Stimulated activated CD4-positive, alpha-beta T cell treated with anti-CD3 and anti-CD28 coated beads, Interleukin-12 subunit alpha, Interleukin-12 subunit beta, amount 100 ng/mL, for 4 hours (primary cell): Measurements from ENCODE around the gene TDRD3.
"Not testable (repeated sequence)": the region's sequence is repeated elsewhere in the genome, so short reads cannot be mapped to it uniquely, and the experiment has no call there.

Source experiments
- DNase-seq: peaks from one replicate; pipeline ENCODE4 v3.0.0-alpha.2; 2020

Gene TDRD3

DNA sequence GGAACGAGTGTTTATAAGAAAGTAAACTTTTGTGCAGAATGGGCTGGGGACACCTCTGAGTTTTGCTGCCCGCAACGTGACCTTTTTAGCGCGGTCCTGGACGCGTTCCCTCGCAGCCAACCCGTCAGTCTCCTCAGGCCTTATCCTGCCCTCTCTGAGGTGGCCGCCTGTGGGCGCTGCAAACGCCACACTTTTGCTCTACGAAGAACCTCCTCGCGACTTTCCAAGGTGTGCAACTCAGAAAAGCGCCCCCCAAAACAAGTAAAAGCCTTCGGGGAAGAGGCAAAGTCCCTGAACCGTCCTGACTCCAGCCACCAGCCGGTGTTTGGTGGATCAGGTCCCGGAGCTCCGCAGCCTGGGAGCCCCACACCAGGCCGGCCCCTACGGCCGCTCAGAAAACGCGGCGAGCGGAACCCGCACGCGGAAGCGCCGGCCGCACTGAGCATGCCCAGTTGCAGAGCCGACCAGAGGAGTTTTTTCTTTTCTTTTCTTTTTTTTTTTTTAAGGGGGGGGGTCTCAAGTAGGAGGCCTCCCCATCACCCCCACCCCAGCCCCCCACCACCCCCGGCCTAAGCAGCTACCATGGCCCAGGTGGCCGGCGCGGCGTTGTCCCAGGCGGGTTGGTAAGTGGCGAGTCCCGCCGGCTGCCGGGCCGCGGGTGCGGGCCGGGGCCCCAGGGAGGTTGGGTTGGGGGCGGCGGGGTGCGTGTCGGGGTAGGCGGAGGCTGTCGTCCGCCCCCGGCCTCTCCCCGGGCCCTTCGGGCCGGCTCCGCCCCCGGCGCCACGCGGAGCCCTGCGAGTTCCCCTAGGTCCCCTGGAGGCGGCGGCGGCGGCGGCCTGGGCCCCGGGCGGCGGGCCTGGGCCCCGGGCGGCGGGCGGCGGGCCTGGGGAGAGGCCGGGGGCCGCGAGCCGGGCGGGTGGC lies at the start of gene TDRD3:
TDRD3 (plus strand) TSS at position 438 of the 921 bp plus-strand sequence; CDS start at position 583, 145 bp downstream.
- DNase-seq, result peak; percentile 75

DNA sequence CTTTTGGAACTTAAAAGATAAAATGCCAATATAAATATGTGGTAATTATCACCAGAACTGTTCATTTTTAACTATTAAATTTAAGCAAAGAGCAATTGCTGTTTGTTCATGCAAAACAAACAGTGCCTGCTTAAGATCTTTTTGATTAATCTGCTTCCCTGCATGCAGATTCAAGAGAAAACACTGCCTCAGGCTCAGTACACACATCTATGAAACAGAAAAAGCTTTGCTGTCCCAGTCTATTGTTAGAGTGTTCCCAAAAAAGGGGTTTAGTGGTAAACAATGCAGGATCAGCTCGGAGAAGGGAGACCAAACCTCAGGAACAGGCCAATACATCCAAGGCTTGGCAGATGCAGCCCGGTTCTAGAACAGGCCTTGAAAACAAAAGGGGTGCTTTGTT lies 49.3 kb upstream of the TDRD3 start:
- DNase-seq, result no peak

DNA sequence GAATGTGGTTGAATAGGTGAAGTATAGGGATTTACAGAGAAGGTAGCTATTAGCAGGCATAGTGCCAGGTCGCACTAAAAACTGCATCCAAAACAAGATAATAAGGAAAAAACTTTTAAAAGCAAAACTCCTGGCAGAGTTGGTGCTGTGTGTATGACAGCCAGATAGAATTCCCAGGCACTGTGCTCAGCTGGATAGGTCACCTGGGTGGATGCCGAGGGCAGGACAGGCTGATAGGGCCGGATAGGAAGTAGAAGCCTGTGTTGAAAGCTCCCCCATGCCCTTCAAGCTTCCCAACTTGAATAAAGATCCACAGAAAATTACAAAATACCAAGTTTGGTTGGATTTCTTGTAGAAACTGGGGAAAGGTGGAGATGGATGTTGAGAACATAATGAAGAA lies 48.9 kb upstream of the TDRD3 start:
- DNase-seq, result no peak

DNA sequence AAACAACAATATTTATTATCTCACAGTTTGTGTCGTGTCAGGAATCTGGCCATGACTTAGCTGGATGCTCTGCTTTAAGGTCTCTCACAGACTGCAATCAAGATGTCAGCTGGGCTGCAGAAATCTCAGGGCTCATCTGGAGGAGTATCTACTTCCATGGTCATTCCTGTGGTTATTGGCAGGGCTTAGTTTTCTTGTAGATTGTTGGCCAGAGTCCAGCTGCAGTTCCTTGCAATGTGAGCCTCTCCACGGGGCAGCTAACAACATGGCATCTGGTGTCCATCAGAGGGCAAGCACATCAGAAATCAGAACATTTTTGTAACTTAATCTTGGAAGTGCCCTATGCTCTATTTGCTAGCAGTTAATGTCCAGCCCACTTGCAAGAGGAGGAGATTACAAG lies 45.7 kb upstream of the TDRD3 start:
- DNase-seq, result no peak

DNA sequence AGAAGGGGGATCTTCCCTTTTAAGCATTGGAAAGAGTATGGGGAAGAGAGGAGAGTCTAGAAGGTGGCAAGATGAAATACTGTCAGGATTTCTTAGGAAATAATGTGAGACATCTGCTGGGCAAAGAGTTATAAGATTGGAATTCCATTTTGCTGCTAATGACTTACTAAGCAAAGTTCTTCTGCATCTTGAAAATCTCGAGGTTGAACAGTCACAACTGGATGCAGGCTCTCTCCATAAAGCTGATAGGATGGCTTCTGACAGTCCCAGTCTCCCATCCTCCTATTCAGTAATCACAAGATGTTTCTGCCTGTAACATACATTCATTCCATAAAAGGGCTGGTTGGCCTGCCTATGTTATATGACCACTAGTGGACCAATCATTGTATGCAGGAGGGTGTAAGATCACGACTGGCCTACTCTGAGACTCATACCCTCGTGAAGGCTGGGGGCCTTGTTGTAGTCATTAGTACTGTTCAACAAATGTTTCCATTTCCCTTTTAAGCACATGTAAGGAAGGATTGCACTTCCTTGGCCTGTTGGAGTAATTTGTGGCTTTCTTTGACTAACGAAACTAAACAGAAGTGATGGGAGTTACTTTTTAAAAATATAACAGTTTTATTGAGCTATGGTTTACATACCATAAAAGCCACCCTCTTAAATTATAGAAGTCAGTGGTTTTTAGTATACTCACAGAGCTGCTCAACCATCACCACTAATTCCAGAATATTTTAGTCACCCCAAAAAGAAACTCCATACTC lies 45.0 kb upstream of the TDRD3 start:
- DNase-seq, result no peak

- no peak for DNase-seq
These were observed 44.4 kb upstream of the TDRD3 start for GRCh38 chr13:60352644-60353043.

- DNase-seq, result no peak
These were observed 42.0 kb upstream of the TDRD3 start for GRCh38 chr13:60355056-60355455.

DNA sequence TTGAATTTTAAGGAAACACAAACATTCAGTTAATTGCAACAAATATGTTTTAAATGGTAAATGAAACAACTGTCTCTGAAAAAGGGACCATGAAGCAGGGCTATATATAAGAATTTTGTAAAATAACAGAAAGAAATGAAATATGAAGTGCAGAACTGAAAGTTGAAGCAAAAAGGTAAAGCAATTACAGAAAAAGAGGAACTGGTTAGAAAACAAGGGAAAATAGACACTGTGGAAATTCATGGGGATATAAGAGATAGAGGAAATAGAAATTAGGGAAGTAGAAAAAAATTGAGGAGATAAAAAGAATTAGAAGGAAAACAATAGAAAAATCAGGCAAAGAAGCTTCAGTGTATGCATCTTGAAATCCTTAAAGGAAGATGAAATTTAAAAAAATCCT lies 40.0 kb upstream of the TDRD3 start:
- no peak for DNase-seq

DNA sequence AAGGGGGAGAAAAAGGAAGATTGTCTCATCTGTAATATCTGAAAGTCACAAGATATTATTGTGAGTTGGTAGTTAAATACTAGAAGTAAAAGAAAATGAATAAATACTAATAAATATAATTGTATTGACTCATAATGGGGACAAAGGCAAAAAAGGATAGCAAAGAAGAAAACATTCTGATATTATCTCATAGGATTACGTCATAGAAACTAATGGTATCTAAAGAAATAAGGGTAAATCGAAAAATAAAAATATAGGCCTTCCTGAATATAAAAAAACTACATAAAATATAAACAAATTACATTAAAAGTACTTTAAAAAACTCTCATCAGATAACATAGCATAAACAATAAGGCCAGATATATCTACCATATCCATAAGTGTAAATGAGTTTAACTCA lies 38.6 kb upstream of the TDRD3 start:
- DNase-seq, result no peak

DNA sequence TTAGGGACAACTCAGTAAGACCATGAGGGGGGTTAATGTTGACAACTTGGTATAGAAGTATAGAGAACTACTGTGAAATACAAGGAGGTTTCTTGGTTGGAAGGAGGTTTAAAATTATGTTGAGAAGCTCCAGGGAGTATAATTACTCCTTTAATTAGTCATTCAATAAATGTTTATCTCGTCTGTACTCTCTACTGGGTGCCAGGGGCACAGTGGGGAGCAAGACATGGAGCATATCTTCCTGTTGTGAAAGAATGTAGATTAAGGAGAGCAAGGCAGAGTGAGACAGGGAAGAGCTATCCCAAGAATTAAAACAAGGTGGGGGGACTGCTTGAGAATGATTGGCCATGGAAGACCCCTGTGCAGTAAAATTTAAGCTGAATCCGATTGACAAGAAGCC lies 33.7 kb upstream of the TDRD3 start:
- DNase-seq, result no peak

- no peak for DNase-seq
These were observed 27.8 kb upstream of the TDRD3 start for GRCh38 chr13:60369242-60369641.

DNA sequence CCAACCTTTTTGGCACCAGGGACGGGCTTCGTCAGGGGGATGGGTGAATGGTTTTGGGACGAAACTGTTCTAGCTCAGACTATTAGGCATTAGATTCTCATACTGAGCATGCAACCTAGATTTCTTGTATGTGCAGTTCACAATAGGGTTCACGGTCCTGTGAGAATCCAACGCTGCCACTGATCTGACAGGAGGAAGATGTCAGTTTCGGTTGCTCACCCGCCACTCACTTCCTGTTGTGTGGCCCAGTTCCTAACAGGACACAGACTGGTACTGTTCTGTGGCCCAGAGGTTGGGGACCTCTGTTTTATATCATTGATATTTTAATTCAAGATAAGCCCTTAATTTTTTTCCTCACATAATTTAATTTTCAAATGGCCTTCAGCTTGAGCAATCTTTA lies 26.7 kb upstream of the TDRD3 start:
- no peak for DNase-seq

DNA sequence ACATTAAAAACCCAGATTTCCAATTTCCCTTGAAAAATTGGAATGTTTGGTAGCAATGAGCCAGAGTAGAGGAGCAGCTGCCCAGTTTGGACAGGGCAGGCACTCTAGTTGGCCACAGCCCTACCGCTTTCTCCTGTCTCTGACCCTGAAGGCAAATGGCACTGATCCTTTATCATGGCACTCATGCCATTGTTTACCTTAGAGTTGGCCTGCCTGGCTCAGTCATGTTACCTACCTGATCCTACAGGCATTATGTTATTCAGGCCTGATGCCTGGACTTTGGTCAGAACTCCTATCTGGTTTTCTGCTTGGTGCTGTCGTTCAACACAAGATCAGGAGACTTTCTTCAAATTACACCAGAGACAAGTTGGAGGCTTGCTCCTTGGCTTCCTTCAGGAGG lies 24.9 kb upstream of the TDRD3 start:
- no peak for DNase-seq

DNA sequence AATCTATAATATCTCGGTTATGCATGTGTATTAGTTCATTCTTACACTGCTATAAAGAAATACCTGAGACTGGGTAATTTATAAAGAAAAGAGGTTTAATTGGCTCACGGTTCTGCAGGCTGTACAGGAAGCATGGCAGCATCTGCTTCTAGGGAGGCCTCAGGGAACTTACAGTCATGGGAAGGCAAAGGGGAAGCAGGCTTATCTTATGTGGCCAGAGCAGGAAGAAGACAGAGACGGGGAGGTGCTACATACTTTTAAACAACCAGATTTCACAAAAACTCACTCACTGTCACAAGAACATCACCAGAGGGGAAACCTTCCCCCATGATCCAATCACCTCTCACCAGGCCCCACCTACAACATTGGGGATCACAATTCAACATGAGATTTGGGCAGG lies 17.7 kb upstream of the TDRD3 start:
- DNase-seq, result not testable (repeated sequence)

- no peak for DNase-seq
These were observed 17.0 kb upstream of the TDRD3 start for GRCh38 chr13:60379837-60380565.

- no peak for DNase-seq
These were observed 12.1 kb upstream of the TDRD3 start for GRCh38 chr13:60384911-60385310.

DNA sequence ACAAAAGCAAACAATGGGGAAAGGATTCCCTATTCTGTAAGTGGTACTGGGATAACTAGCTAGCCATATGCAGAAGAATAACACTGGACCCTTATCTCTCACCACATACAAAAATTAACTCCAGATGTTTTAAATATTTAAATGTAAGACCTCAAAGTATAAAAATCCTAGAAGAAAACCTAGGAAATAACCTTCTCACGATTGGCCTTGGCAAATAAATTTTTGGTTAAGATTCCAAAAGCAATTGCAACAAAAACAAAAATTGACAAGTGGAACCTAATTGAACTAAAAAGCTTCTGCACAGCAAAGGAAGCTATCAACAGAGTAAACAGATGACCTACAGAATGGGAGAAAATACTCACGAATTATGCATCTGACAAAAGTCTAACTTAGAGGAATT lies 10.8 kb upstream of the TDRD3 start:
- DNase-seq, result no peak

- DNase-seq, result no peak
These were observed 4.9 kb upstream of the TDRD3 start for GRCh38 chr13:60392131-60392530.

GRCh38 chr13:60395971-60396782 lies 843 bp upstream of the TDRD3 start:
- peak; percentile 85 for DNase-seq

DNA sequence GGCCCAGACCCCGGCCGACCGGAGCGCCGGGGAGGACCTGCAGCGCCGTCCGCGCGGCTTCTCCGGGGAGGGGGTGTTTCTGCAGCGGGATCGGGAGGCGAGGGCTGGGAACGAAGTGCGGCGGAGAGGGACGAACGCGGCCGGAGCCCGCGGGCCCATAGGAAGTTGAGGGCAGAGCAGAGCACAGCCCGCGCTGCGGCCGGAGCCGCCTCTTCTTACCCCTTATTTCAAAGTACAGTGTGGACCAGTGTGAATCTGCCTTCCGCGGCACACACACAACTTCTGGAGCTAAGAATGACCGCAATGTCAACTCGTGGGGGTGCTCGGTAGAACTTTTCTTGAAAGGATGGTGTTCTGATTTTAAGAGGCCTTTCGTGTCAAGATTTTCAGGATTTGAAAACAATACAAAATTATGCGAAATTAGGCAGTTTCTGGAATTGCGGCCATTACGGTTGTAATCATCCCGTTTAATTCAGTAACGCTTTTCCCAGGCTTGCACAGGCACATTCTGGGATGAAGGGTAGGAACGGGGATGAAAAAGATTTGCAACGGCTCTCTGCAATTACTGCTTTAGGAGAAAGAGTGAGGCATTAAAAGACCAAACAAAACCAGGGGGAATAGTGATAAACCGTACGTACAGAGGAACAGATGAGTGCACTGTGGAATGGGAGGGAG lies 821 bp downstream of the TDRD3 start:
- DNase-seq, result peak; percentile 42

GRCh38 chr13:60398379-60398891 lies 1.4 kb downstream of the TDRD3 start:
- no peak for DNase-seq
